Activated CD4-positive, alpha-beta T cell treated with anti-CD3 and anti-CD28 coated beads, Interleukin-2, amount 50 U/mL, for 48 hours (primary cell): ENCODE measurements around the gene UBR2.

ENCODE experiments used
- DNase-seq, 2 experiments: peaks; one replicate each; pipeline ENCODE4 v3.0.0-alpha.2; 2020

UBR2 gene

GRCh38 chr6:42563697-42564505 lies at the start of gene UBR2:
Gene UBR2 (plus strand): TSS chr6:42564029. CDS start chr6:42564320, 291 bp downstream.
- peak; percentile 92 to 95 for DNase-seq

GRCh38 chr6:42514745-42515144 lies 49.1 kb upstream of the UBR2 start:
- DNase-seq = no peak

GRCh38 chr6:42519779-42520178 lies 44.0 kb upstream of the UBR2 start:
- no peak for DNase-seq

- peak in 1 of 2 experiments; percentile 23 for DNase-seq
These were observed 42.8 kb upstream of the UBR2 start for GRCh38 chr6:42520786-42521607.

GRCh38 chr6:42522036-42522435 lies 41.8 kb upstream of the UBR2 start:
- DNase-seq = no peak

GRCh38 chr6:42522942-42523814 lies 40.7 kb upstream of the UBR2 start:
- DNase-seq = no peak

GRCh38 chr6:42525206-42525605 lies 38.6 kb upstream of the UBR2 start:
- no peak for DNase-seq

GRCh38 chr6:42526616-42527015 lies 37.2 kb upstream of the UBR2 start:
- no peak for DNase-seq

GRCh38 chr6:42527204-42527603 lies 36.6 kb upstream of the UBR2 start:
- no peak for DNase-seq

GRCh38 chr6:42530296-42530695 lies 33.5 kb upstream of the UBR2 start:
- DNase-seq = no peak

- no peak for DNase-seq
These were observed 33.1 kb upstream of the UBR2 start for GRCh38 chr6:42530751-42531150.

- DNase-seq = no peak
These were observed 31.7 kb upstream of the UBR2 start for GRCh38 chr6:42532038-42532669.

GRCh38 chr6:42533794-42534193 lies 30.0 kb upstream of the UBR2 start:
- DNase-seq = no peak

GRCh38 chr6:42537536-42537935 lies 26.3 kb upstream of the UBR2 start:
- DNase-seq = no peak

GRCh38 chr6:42539135-42539534 lies 24.7 kb upstream of the UBR2 start:
- DNase-seq = no peak

GRCh38 chr6:42545226-42545773 lies 18.5 kb upstream of the UBR2 start:
- no peak for DNase-seq

GRCh38 chr6:42547407-42548329 lies 16.2 kb upstream of the UBR2 start:
- DNase-seq = peak; percentile 89 to 92

GRCh38 chr6:42550277-42550676 lies 13.6 kb upstream of the UBR2 start:
- DNase-seq = no peak

GRCh38 chr6:42551217-42551616 lies 12.6 kb upstream of the UBR2 start:
- DNase-seq = no peak

GRCh38 chr6:42552380-42552779 lies 11.4 kb upstream of the UBR2 start:
- no peak for DNase-seq
